ENCODE data around the gene FPR2.

DNA sequence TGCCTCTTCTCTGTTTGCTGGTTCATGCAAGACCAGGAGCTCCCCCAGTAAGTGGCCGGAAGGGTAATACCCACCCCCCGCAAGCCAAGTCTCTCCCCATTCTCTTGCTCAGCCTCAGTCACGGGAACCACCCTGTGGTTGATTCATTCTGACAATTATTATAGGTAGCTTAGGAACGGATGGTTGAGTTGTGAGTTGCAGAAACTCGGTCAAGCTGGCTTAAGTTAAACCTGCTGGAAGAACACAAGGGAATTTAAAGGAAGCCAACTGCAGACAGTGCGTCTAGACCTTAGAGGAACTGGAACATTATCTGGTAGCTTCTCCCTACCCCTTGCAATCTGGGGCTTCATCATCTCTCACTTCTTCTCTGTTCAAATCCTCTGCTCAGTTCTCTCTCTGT, 18.2 kb upstream of the FPR2 start:
- TF ChIP-seq, protein P1, sequence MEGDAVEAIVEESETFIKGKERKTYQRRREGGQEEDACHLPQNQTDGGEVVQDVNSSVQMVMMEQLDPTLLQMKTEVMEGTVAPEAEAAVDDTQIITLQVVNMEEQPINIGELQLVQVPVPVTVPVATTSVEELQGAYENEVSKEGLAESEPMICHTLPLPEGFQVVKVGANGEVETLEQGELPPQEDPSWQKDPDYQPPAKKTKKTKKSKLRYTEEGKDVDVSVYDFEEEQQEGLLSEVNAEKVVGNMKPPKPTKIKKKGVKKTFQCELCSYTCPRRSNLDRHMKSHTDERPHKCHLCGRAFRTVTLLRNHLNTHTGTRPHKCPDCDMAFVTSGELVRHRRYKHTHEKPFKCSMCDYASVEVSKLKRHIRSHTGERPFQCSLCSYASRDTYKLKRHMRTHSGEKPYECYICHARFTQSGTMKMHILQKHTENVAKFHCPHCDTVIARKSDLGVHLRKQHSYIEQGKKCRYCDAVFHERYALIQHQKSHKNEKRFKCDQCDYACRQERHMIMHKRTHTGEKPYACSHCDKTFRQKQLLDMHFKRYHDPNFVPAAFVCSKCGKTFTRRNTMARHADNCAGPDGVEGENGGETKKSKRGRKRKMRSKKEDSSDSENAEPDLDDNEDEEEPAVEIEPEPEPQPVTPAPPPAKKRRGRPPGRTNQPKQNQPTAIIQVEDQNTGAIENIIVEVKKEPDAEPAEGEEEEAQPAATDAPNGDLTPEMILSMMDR (IDR thresholded peaks at IDR 0.05; ENCODE audit: low read depth, low read length), result no peak
- no peak for TF ChIP-seq EZH2phosphoT487 (IDR thresholded peaks at IDR 0.05; ENCODE audit: low read depth)
